Right lobe of liver (tissue), 4 donors: ENCODE measurements around the gene SLC44A2.

ENCODE experiments used
- POLR2A ChIP-seq: fragments of 450-650 bp; IDR thresholded peaks from one replicate; pipeline ENCODE4 v1.6.1; 2017; ENCODE audit warnings: antibody characterized with exemption, mild to moderate bottlenecking
- TF ChIP-seq, protein P1 (sequence below), 4 donors: fragments of 200-600 bp in 3 of 4; fragments of 450-650 bp in 1 of 4; IDR thresholded peaks; one replicate each; pipeline versions ENCODE4 v1.5.1 to v1.8.0; 2016 to 2022; ENCODE audit warnings: antibody characterized with exemption in 4 of 4, mild to moderate bottlenecking in 2 of 4
- donor health status: DM: no; HTN: no; CAD: no.
- donor health status: DM: no; HTN: no; CAD: no.
- donor health status: DM: no; HTN: yes; CAD: no.

DNA sequence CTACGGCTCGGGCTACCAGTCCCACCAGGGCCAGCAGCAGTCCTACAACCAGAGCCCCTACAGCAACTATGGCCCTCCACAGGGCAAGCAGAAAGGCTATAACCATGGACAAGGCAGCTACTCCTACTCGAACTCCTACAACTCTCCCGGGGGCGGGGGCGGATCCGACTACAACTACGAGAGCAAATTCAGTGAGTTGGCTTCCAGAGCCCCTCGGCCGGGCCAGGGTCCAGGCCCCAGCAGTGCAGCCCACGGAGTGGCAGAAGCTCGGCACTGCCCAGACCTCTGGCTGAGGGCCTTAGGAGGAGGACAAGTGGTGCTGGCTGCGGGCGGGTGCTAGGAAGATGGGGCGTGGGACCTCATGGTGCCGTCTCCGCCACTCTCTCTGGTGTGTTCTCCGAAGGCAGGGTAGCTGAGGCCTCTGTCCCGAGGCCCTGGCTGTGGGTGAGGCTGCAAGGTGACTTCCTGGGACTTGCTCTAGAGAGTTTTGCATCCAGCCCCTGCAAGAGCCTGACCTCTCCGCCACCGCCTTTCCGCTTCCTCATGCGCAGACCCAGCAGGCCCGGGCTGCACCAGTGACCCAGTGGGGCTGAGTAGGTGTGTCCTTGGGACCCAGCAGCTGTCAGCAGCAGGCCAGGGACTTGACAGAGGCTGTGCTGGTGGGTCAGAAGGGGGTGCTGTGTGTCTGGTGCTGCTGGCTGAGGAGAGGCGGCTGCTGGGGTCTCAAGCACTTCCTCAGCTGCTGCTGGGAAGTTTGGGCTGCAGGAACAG lies 62.4 kb downstream of the SLC44A2 start:
- TF ChIP-seq, protein P1, sequence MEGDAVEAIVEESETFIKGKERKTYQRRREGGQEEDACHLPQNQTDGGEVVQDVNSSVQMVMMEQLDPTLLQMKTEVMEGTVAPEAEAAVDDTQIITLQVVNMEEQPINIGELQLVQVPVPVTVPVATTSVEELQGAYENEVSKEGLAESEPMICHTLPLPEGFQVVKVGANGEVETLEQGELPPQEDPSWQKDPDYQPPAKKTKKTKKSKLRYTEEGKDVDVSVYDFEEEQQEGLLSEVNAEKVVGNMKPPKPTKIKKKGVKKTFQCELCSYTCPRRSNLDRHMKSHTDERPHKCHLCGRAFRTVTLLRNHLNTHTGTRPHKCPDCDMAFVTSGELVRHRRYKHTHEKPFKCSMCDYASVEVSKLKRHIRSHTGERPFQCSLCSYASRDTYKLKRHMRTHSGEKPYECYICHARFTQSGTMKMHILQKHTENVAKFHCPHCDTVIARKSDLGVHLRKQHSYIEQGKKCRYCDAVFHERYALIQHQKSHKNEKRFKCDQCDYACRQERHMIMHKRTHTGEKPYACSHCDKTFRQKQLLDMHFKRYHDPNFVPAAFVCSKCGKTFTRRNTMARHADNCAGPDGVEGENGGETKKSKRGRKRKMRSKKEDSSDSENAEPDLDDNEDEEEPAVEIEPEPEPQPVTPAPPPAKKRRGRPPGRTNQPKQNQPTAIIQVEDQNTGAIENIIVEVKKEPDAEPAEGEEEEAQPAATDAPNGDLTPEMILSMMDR (IDR thresholded peaks at IDR 0.05) = no peak
- TF ChIP-seq POLR2A = no peak
